Vagina (tissue), 2 donors: ENCODE data around the gene SOHLH1.

Source experiments
- CTCF ChIP-seq, 3 experiments: fragments of 450-650 bp in 2 of 3; fragments of 200-600 bp in 1 of 3; sonication (generic) in 1 of 3; IDR thresholded peaks; one replicate each; pipeline ENCODE4 v1.5.1; 2017 to 2019; ENCODE audit warnings: antibody characterized with exemption in 3 of 3, mild to moderate bottlenecking in 2 of 3, moderate library complexity in 2 of 3
- POLR2AphosphoS5 ChIP-seq, 2 donors: sonication (generic); formaldehyde crosslinking; IDR thresholded peaks; one replicate each; pipeline ENCODE4 v1.9.0; 2017; ENCODE audit warnings: antibody characterized with exemption in 2 of 2, mild to moderate bottlenecking in 2 of 2, low read depth in 1 of 2; ENCODE audit not compliant: insufficient read depth in 1 of 2

DNA sequence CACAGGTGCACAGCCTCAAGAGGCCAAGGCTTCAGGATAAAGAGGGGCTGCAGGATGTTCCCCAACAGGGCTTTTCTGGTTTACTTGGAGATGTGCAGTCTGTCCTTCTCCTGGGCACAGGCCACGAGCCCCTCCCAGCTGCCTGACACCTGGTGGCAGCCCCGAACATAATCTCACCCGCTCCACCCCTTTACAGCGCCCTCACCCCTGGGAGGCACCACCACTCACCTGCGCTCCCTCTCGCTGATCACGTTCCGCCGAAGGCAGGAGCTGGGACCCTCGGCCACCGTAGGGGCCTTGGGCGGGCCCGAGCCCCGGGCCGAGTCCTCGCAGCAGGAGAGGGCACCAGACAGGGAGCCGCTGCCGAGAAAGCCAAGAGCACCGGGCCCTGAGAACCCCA lies 514 bp downstream of the SOHLH1 start:
- no peak for TF ChIP-seq CTCF (IDR thresholded peaks at IDR 0.05)
- TF ChIP-seq POLR2AphosphoS5 (IDR thresholded peaks at IDR 0.05; ENCODE audit: insufficient read depth in 1 of 2, low read depth in 1 of 2) = no peak
